GM23248 (cell line): Measurements from ENCODE around the gene CLCNKA.

Experiments
- EZH2 ChIP-seq: fragments of 200-600 bp; sonication (generic); IDR thresholded peaks from 2 replicates; pipeline ENCODE4 v1.6.1; 2018; ENCODE audit warnings: antibody characterized with exemption, mild to moderate bottlenecking; ENCODE audit not compliant: insufficient read depth, poor library complexity, severe bottlenecking
- EZH2phosphoT487 ChIP-seq: fragments of 200-600 bp; sonication (generic); IDR thresholded peaks from 2 replicates; pipeline ENCODE4 v1.6.1; 2018; ENCODE audit warnings: antibody characterized with exemption, moderate library complexity, mild to moderate bottlenecking, low read depth; ENCODE audit not compliant: insufficient read depth

GRCh38 chr1:16063226-16063829, 41.5 kb downstream of the CLCNKA start:
- no peak for TF ChIP-seq EZH2
- TF ChIP-seq EZH2phosphoT487, result no peak
